Gastroesophageal sphincter (tissue), 4 donors: ENCODE data around the gene ZNF627. TPM values are rescaled to one million over a fixed set of nuclear protein-coding genes. Genes with fewer than 3 reads are reported as not detected.
"Not testable (repeated sequence)": the region's sequence is repeated elsewhere in the genome, so short reads cannot be mapped to it uniquely, and the experiment has no call there.

Source experiments
- ATAC-seq: fragments of 150-250 bp; one replicate; pipeline ENCODE4 v1.9.1; 2016; ENCODE audit warnings: mild to moderate bottlenecking, moderate library complexity
- H3K27ac ChIP-seq, 4 donors: fragments of 200-600 bp; sonication (generic) in 3 of 4; 1 replicate in 3 of 4; 2 replicates in 1 of 4; pipeline ENCODE4 v1.5.1; 2016 to 2019
- H3K27me3 ChIP-seq: fragments of 200-600 bp; sonication (generic); one replicate; pipeline ENCODE4 v1.5.1; 2019
- H3K36me3 ChIP-seq, 2 donors: fragments of 200-600 bp; sonication (generic); one replicate each; pipeline ENCODE4 v1.5.1; 2019; ENCODE audit warnings: control low read depth in 1 of 2
- H3K4me1 ChIP-seq, 3 donors: fragments of 200-600 bp; sonication (generic); 1 replicate in 2 of 3; 2 replicates in 1 of 3; pipeline ENCODE4 v1.5.1; 2016 to 2019; ENCODE audit warnings: control low read depth in 2 of 3
- H3K4me3 ChIP-seq, 2 donors: fragments of 200-600 bp; sonication (generic); one replicate each; pipeline ENCODE4 v1.5.1; 2019; ENCODE audit warnings: mild to moderate bottlenecking in 1 of 2, moderate library complexity in 1 of 2
- H3K9me3 ChIP-seq, 3 donors: fragments of 200-600 bp; sonication (generic); one replicate each; pipeline ENCODE4 v1.5.1; 2017 to 2019; ENCODE audit warnings: control low read depth in 2 of 3
- CTCF ChIP-seq, 4 experiments: fragments of 200-600 bp in 2 of 4; fragments of 450-650 bp in 2 of 4; sonication (generic) in 1 of 4; IDR thresholded peaks; one replicate each; pipeline ENCODE4 v1.5.1; 2017 to 2019; ENCODE audit warnings: antibody characterized with exemption in 4 of 4, mild to moderate bottlenecking in 2 of 4, moderate library complexity in 2 of 4
- EP300 ChIP-seq: sonication (generic); formaldehyde crosslinking; IDR thresholded peaks from one replicate; pipeline ENCODE4 v1.6.1; 2017; ENCODE audit warnings: antibody characterized with exemption, mild to moderate bottlenecking
- POLR2A ChIP-seq, 2 donors: fragments of 450-650 bp; IDR thresholded peaks; one replicate each; pipeline ENCODE4 v1.6.1; 2017; ENCODE audit warnings: antibody characterized with exemption in 2 of 2, mild to moderate bottlenecking in 2 of 2, moderate library complexity in 1 of 2
- POLR2AphosphoS5 ChIP-seq: sonication (generic); formaldehyde crosslinking; IDR thresholded peaks from one replicate; pipeline ENCODE4 v1.6.1; 2017; ENCODE audit warnings: antibody characterized with exemption
- WGBS, 2 donors: methylation state at CpG; one replicate each; pipeline ENCODE4 v1.1.5; 2018; ENCODE audit warnings: low coverage in 1 of 2; 5-methylcytosine and 5-hydroxymethylcytosine counted together
- total RNA-seq, 4 donors: library from RNA; depleted of rRNA; stranded (reverse); fragments of >200 nt; gene quantifications; one replicate each; pipeline ENCODE4 v1.1.0, GENCODE V29; 2016

The ZNF627 gene
- total RNA-seq, 4 donors from 2014 or later = 9.6 to 18.0 (median 10.4) TPM

- WGBS, 2 donors = 87 to 90% methylated on average over 3 to 5 of the region's 10 CpGs
- ATAC-seq = no peak
- H3K4me3 ChIP-seq = no peak overlapping the region
- no peaks in the 10 kb centered on the region for H3K9me3 ChIP-seq
- H3K27ac ChIP-seq = peak overlapping the region in 2 of 4 donors; percentile 89 to 94
- no peaks in the 10 kb centered on the region for H3K27me3 ChIP-seq
- H3K36me3 ChIP-seq = no peaks in the 10 kb centered on the region
- peaks cover 0 to 41% (median 7%) of the 10 kb centered on the region in 3 donors for H3K4me1 ChIP-seq
- TF ChIP-seq POLR2A (IDR thresholded peaks at IDR 0.05) (no peak), POLR2AphosphoS5 (no peak), CTCF (IDR thresholded peaks at IDR 0.05) (no peak), EP300 (no peak)
These were observed 1.1 kb upstream of the ZNF627 start for GRCh38 chr19:11596156-11596555.

DNA sequence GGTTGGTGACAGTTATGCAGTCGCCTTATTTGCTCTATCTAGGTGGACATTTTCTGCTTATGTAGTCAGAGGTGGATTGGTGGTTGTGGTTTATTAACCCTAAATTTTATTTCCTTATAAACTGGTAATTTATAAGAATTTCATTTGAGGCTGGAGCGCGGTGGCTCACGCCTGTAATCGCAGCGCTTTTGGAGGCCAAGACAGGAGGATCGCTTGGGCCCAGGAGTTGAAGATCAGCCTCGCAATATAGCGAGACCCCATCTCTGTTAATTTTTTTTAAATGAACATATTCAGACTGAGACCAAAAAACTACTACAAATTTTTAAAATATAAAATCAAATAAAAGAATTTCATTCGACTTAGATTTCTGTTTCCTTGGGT, 810 bp downstream of the ZNF627 start:
- no peak for ATAC-seq
- H3K9me3 ChIP-seq = no peaks in the 10 kb centered on the region
- H3K4me1 ChIP-seq = peaks cover 0 to 55% (median 7%) of the 10 kb centered on the region in 3 donors
- no peaks in the 10 kb centered on the region for H3K27me3 ChIP-seq
- H3K27ac ChIP-seq = peak overlapping the region in 3 of 4 donors; percentile 89 to 94 (median 89)
- TF ChIP-seq POLR2A (IDR thresholded peaks at IDR 0.05) (no peak), CTCF (IDR thresholded peaks at IDR 0.05) (no peak), EP300 (no peak)
- no peaks in the 10 kb centered on the region for H3K36me3 ChIP-seq
- peak overlapping the region; percentile 53 to 67 for H3K4me3 ChIP-seq
- 62 to 63% methylated on average over 4 to 10 of the region's 10 CpGs for WGBS, 2 donors

DNA sequence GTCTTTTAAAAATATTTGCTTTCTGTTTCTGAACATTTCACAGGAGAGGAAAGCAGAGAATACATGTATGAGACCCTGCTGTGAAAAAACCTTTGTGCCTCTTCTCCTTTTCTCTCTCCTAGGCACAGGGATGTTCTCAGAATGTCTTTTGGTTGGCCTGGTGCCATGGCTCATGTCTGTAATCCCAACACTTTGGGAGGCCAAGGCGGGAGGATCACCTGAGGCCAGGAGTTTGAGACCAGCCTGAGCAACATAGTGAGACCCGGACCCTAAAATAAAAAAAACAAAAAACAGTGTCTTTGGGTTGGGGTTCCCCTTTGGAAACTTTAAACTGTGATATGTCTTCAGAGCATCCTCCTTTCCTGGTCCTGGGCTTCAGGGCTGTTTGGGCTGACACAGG, 1.5 kb downstream of the ZNF627 start:
- 88% methylated on average over 2 of the region's 2 CpGs; no CpG with 5 or more reads in 1 of the 2 donors for WGBS, 2 donors
- H3K36me3 ChIP-seq = peaks cover 0 to 1% of the 10 kb centered on the region in 2 donors
- H3K27ac ChIP-seq = no peak overlapping the region
- no peaks in the 10 kb centered on the region for H3K9me3 ChIP-seq
- H3K4me3 ChIP-seq = no peak overlapping the region
- peaks cover 0 to 55% (median 7%) of the 10 kb centered on the region in 3 donors for H3K4me1 ChIP-seq
- ATAC-seq = no peak
- no peak for TF ChIP-seq EP300
- no peak for TF ChIP-seq POLR2AphosphoS5
- TF ChIP-seq POLR2A (IDR thresholded peaks at IDR 0.05) = no peak
- no peak for TF ChIP-seq CTCF (IDR thresholded peaks at IDR 0.05)
- no peaks in the 10 kb centered on the region for H3K27me3 ChIP-seq

- Histone ChIP-seq H3K36me3 (peaks cover 0 to 11% of the 10 kb centered on the region in 2 donors), H3K4me1 (peaks cover 0 to 55% (median 7%) of the 10 kb centered on the region in 3 donors)
- H3K27ac ChIP-seq, H3K27me3 ChIP-seq, H3K9me3 ChIP-seq, ATAC-seq, H3K4me3 ChIP-seq: not testable (repeated sequence)
- WGBS, 2 donors = 95 to 100% methylated on average over 4 to 5 of the region's 8 CpGs
These were observed 2.4 kb downstream of the ZNF627 start for GRCh38 chr19:11599704-11600103.

DNA sequence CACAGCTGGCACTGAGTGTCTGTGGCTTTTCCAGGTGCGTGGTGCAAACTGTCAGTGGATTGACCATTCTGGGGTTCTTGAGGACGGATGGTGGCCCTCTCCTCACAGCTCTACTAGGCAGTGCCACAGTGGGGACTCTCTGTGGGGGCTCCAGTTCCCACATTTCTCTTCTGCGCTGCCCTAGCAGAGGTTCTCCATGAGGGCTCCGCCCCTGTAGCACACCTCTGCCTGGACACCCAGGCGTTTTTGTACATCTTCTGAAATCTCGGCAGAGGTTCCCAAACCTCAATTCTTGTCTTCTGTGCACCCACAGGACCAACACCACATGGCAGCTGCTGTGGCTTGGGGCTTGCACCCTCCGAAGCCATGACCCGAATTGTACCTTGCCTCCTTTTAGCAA, 9.2 kb downstream of the ZNF627 start:
- Histone ChIP-seq H3K27ac (no peak overlapping the region), H3K9me3 (no peaks in the 10 kb centered on the region), H3K4me1 (peaks cover 0 to 11% (median 0%) of the 10 kb centered on the region in 3 donors), H3K4me3 (no peak overlapping the region), H3K27me3 (no peaks in the 10 kb centered on the region), H3K36me3 (peaks cover 0 to 24% of the 10 kb centered on the region in 2 donors)
- ATAC-seq = no peak
- TF ChIP-seq POLR2A (IDR thresholded peaks at IDR 0.05) (no peak), EP300 (no peak)
- WGBS, 2 donors = 94 to 100% methylated on average over 1 to 5 of the region's 8 CpGs

- TF ChIP-seq POLR2A (IDR thresholded peaks at IDR 0.05) (no peak), POLR2AphosphoS5 (no peak), EP300 (no peak), CTCF (IDR thresholded peaks at IDR 0.05) (no peak)
- H3K4me1 ChIP-seq = no peaks in the 10 kb centered on the region
- H3K9me3 ChIP-seq = peaks cover 0 to 2% (median 0%) of the 10 kb centered on the region in 3 donors
- H3K27me3 ChIP-seq = no peaks in the 10 kb centered on the region
- H3K4me3 ChIP-seq = no peak overlapping the region
- H3K27ac ChIP-seq = no peak overlapping the region
- ATAC-seq = no peak
- WGBS, 2 donors = 92 to 94% methylated on average over 1 of the region's 1 CpG
- H3K36me3 ChIP-seq = peaks cover under 1 to 36% of the 10 kb centered on the region in 2 donors
These were observed 14.4 kb downstream of the ZNF627 start for GRCh38 chr19:11611730-11612129.
